ENCODE data around the gene TRIM37. TPM values are rescaled to one million over a fixed set of nuclear protein-coding genes. Genes with fewer than 3 reads are reported as not detected.

Gene TRIM37
- total RNA-seq, 1 experiment from 2014 or later, result 38.9 TPM

- BruUV-seq (replicated peaks), result no TSS peak
- CTCF ChIA-PET, result interaction anchor here (0.6 to 1.1 kb wide), 2 partner anchors 20 to 21 kb away, joined by 3 read pairs; no protein-coding TSS in a partner anchor
- no peak for DNase-seq (ENCODE audit: unreplicated experiment)
- Mint-ChIP-seq H3K4me3 (ENCODE audit: unreplicated experiment) (no peak overlapping the region), H3K4me1 (ENCODE audit: insufficient read depth, unreplicated experiment) (no peaks in the 10 kb centered on the region), H3K36me3 (ENCODE audit: insufficient read depth, unreplicated experiment) (peaks cover 66% of the 10 kb centered on the region), H3K27me3 (ENCODE audit: insufficient read depth, unreplicated experiment) (no peaks in the 10 kb centered on the region), H3K9me3 (ENCODE audit: unreplicated experiment) (no peaks in the 10 kb centered on the region), H3K27ac (ENCODE audit: low read depth, unreplicated experiment) (no peak overlapping the region)
- POLR2A ChIA-PET, result interaction anchor here (0.8 to 1.0 kb wide), 2 partner anchors 14 to 15 kb away, joined by 3 read pairs; no protein-coding TSS in a partner anchor
- TF ChIP-seq CTCF (IDR thresholded peaks at IDR 0.05; ENCODE audit: unreplicated experiment), result no peak
- intact Hi-C loops (cut with micrococcal nuclease), result no loop called here
These were observed 56.9 kb downstream of the TRIM37 start for GRCh38 chr17:59049798-59050197.

- intact Hi-C loops (cut with micrococcal nuclease), result no loop called here
- ChIA-PET POLR2A (interaction anchor here (1.3 kb wide), 1 partner anchor 59 kb away, joined by 4 read pairs; the partner anchor contains the start of gene TRIM37), CTCF (interaction anchor here (0.6 to 1.9 kb wide), 3 partner anchors 10 to 323 kb away, joined by 5 to 8 read pairs (median 5); no protein-coding TSS in a partner anchor)
- BruUV-seq (replicated peaks), result no TSS peak
- H3K4me3 Mint-ChIP-seq (ENCODE audit: unreplicated experiment), result no peak overlapping the region
- no peak overlapping the region for H3K27ac Mint-ChIP-seq (ENCODE audit: low read depth, unreplicated experiment)
- H3K9me3 Mint-ChIP-seq (ENCODE audit: unreplicated experiment), result no peaks in the 10 kb centered on the region
- TF ChIP-seq CTCF (IDR thresholded peaks at IDR 0.05; ENCODE audit: unreplicated experiment), result no peak
- H3K27me3 Mint-ChIP-seq (ENCODE audit: insufficient read depth, unreplicated experiment), result no peaks in the 10 kb centered on the region
- H3K36me3 Mint-ChIP-seq (ENCODE audit: insufficient read depth, unreplicated experiment), result peaks cover 81% of the 10 kb centered on the region
- no peak for DNase-seq (ENCODE audit: unreplicated experiment)
- no peaks in the 10 kb centered on the region for H3K4me1 Mint-ChIP-seq (ENCODE audit: insufficient read depth, unreplicated experiment)
These were observed 59.1 kb downstream of the TRIM37 start for GRCh38 chr17:59047616-59048015.

- intact Hi-C loops (cut with micrococcal nuclease), result no loop called here
- H3K9me3 Mint-ChIP-seq (ENCODE audit: unreplicated experiment), result no peaks in the 10 kb centered on the region
- no peak overlapping the region for H3K27ac Mint-ChIP-seq (ENCODE audit: low read depth, unreplicated experiment)
- H3K27me3 Mint-ChIP-seq (ENCODE audit: insufficient read depth, unreplicated experiment), result no peaks in the 10 kb centered on the region
- DNase-seq (ENCODE audit: unreplicated experiment), result no peak
- POLR2A ChIA-PET, result no interaction called here
- no peak overlapping the region for H3K4me3 Mint-ChIP-seq (ENCODE audit: unreplicated experiment)
- CTCF ChIA-PET, result no interaction called here
- H3K4me1 Mint-ChIP-seq (ENCODE audit: insufficient read depth, unreplicated experiment), result no peaks in the 10 kb centered on the region
- TF ChIP-seq CTCF (IDR thresholded peaks at IDR 0.05; ENCODE audit: unreplicated experiment), result no peak
- H3K36me3 Mint-ChIP-seq (ENCODE audit: insufficient read depth, unreplicated experiment), result peaks cover 92% of the 10 kb centered on the region
- no TSS peak for BruUV-seq (replicated peaks)
These were observed 60.5 kb downstream of the TRIM37 start for GRCh38 chr17:59046192-59046591.

- no peaks in the 10 kb centered on the region for H3K4me1 Mint-ChIP-seq (ENCODE audit: insufficient read depth, unreplicated experiment)
- no peaks in the 10 kb centered on the region for H3K9me3 Mint-ChIP-seq (ENCODE audit: unreplicated experiment)
- POLR2A ChIA-PET, result no interaction called here
- H3K36me3 Mint-ChIP-seq (ENCODE audit: insufficient read depth, unreplicated experiment), result peaks cover 82% of the 10 kb centered on the region
- no peak overlapping the region for H3K27ac Mint-ChIP-seq (ENCODE audit: low read depth, unreplicated experiment)
- no peak for TF ChIP-seq CTCF (IDR thresholded peaks at IDR 0.05; ENCODE audit: unreplicated experiment)
- no peak for DNase-seq (ENCODE audit: unreplicated experiment)
- no peak overlapping the region for H3K4me3 Mint-ChIP-seq (ENCODE audit: unreplicated experiment)
- no TSS peak for BruUV-seq (replicated peaks)
- CTCF ChIA-PET, result no interaction called here
- intact Hi-C loops (cut with micrococcal nuclease), result no loop called here
- H3K27me3 Mint-ChIP-seq (ENCODE audit: insufficient read depth, unreplicated experiment), result no peaks in the 10 kb centered on the region
These were observed 67.9 kb downstream of the TRIM37 start for GRCh38 chr17:59038734-59039133.
